Left ventricle myocardium inferior (tissue), 1 donor: ENCODE data around the gene FEV. TPM values are rescaled to one million over a fixed set of nuclear protein-coding genes. Genes with fewer than 3 reads are reported as not detected.
A peak's percentile ranks its signal among the peaks of the same experiment; 100 is the strongest.

Source experiments
- DNase-seq: peaks from one replicate; pipeline ENCODE4 v3.0.0-alpha.2; 2020
- H3K27ac ChIP-seq: fragments of 200-600 bp; replicated peaks from 2 replicates; pipeline ENCODE4 v1.8.0; 2021
- H3K27me3 ChIP-seq: fragments of 200-600 bp; 2 replicates; pipeline ENCODE4 v1.8.0; 2021; ENCODE audit warnings: low read depth
- H3K36me3 ChIP-seq: fragments of 200-600 bp; 2 replicates; pipeline ENCODE4 v1.8.0; 2021
- H3K4me1 ChIP-seq: fragments of 200-600 bp; 2 replicates; pipeline ENCODE4 v1.8.0; 2021
- H3K4me3 ChIP-seq: fragments of 200-600 bp; 2 replicates; pipeline ENCODE4 v1.8.0; 2021; ENCODE audit warnings: mild to moderate bottlenecking, moderate library complexity
- H3K9me3 ChIP-seq: fragments of 200-600 bp; replicated peaks from 2 replicates; pipeline ENCODE4 v1.8.0; 2021
- intact Hi-C: fragments of 100-400 bp; cut with micrococcal nuclease; formaldehyde crosslinking; loops from one replicate; pipeline ENCODE4 v1.11.0; 2022
- total RNA-seq: library from RNA; stranded (reverse); fragmentation: NEBNext Ultra II Directional; extraction: Animal tissue kit (Norgen Biotek cat#: 25700); gene quantifications from one replicate; pipeline ENCODE4 v1.2.1, GENCODE V29; 2021
- TF ChIP-seq, protein P1 (sequence below): fragments of 200-600 bp; IDR thresholded peaks from 2 replicates; pipeline ENCODE4 v1.8.0; 2021; ENCODE audit warnings: antibody characterized with exemption, mild to moderate bottlenecking, borderline replicate concordance
- donor health status: DM: no; HTN: yes; CAD: no; lungs with severe emphysema.

The FEV gene
- total RNA-seq, 1 donor from 2014 or later = not detected

DNA sequence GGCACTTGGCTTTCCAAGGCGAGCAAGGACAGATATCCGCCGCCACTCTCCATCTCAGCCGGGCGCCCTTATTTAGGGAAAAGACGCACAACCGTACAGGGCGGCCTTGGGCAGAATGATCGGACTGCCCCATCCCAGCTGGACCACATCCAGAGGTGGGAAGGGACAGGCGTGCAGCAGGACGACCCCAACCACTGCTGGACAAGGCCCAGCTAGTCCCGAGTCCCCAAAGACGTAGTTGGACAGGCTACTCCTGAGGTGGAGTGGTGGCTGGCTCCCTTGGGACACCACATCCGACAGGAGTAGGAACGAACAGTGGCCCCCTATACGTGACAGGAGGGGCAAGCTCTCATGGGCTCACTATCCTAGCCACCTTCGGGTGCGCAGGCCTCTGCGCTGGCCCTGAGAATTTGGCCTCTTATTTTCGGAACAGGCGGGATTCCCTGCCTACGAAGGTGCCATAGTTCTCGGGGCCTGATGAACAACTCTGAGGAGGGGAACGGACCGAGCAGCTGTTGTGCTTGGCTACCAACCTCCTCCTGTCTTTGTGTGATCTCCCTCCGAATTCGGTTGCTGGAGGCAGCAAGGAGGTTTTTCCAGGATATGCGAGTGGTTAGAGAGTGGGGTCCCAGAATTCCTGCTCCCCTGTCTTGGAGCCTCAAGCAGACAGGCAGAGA lies 2.3 kb downstream of the FEV start:
- peak overlapping the region; percentile 56 for H3K4me3 ChIP-seq

DNA sequence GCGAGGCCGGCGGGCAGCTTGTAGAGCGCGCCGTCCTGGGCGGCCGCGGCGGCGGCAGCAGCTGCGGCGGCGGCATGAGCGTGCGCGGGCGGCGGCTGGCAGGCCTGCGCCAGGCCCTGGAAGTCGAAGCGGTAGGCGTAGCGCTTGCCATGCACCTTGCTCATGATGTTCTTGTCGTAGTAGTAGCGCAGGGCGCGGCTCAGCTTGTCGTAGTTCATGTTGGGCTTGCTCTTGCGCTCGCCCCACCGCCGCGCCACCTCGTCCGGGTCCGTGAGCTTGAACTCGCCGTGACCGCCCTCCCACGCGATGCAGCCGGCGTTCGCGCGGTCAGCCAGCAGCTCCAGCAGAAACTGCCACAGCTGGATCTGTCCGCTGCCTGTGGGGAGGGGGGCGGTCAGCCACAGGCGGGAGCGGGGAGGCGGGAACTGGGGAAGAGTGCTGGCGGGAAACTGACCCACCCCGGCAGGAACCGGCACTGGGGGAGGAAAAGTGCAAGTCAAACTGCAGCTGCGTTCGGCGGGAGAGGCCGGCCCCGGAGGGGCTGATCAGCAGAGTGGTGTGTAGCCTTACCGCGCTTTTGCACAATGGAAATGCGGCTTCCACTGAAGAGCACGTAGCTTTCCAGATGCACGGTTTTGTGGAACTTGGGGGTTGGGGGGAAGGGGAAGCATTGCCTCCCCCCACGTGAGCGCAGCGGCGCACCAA lies 3.0 kb downstream of the FEV start:
- Histone ChIP-seq H3K36me3 (no peaks in the 10 kb centered on the region), H3K4me3 (peak overlapping the region; percentile 56), H3K4me1 (peaks cover 59% of the 10 kb centered on the region), H3K27me3 (peaks cover 100% of the 10 kb centered on the region), H3K9me3 (no peaks in the 10 kb centered on the region), H3K27ac (no peak overlapping the region)
- no peak for DNase-seq
- TF ChIP-seq, protein P1, sequence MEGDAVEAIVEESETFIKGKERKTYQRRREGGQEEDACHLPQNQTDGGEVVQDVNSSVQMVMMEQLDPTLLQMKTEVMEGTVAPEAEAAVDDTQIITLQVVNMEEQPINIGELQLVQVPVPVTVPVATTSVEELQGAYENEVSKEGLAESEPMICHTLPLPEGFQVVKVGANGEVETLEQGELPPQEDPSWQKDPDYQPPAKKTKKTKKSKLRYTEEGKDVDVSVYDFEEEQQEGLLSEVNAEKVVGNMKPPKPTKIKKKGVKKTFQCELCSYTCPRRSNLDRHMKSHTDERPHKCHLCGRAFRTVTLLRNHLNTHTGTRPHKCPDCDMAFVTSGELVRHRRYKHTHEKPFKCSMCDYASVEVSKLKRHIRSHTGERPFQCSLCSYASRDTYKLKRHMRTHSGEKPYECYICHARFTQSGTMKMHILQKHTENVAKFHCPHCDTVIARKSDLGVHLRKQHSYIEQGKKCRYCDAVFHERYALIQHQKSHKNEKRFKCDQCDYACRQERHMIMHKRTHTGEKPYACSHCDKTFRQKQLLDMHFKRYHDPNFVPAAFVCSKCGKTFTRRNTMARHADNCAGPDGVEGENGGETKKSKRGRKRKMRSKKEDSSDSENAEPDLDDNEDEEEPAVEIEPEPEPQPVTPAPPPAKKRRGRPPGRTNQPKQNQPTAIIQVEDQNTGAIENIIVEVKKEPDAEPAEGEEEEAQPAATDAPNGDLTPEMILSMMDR = no peak
- intact Hi-C loops = no loop called here

More for the DNA sequence above, 2.3 kb downstream of the FEV start:
- Histone ChIP-seq H3K4me1 (peaks cover 59% of the 10 kb centered on the region), H3K27me3 (peaks cover 100% of the 10 kb centered on the region), H3K27ac (no peak overlapping the region), H3K9me3 (no peaks in the 10 kb centered on the region), H3K36me3 (no peaks in the 10 kb centered on the region)
- TF ChIP-seq, protein P1 = no peak
- intact Hi-C loops = no loop called here
- DNase-seq = no peak

DNA sequence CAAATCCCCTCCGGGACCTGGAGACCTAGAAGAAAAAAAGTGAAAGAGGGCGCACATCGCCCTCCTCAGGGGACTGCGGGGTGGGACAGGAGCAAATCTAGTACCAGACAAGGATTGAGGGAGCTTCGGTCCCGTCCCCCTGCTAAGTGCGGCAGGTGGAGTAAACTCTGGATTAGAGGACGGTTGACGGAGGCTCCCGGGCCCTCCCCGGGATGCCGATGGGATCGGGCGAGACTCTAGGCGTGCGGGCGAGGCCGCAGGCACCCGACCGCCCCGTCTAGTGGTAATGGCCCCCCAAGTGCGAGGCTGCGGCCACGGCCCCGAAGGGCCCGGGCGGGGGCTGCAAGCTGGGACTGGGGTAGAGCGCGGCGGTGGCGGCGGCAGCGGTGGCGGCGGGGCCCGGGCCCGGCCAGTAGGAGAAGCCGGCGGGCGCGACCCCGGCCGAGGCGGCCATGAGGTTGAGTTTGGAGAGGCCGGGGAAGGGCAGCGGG lies 3.5 kb downstream of the FEV start:
- Histone ChIP-seq H3K27me3 (peaks cover 100% of the 10 kb centered on the region), H3K36me3 (no peaks in the 10 kb centered on the region), H3K27ac (no peak overlapping the region), H3K4me3 (peak overlapping the region; percentile 56), H3K9me3 (no peaks in the 10 kb centered on the region), H3K4me1 (peaks cover 59% of the 10 kb centered on the region)
- intact Hi-C loops = no loop called here
- TF ChIP-seq, protein P1 = no peak
- DNase-seq = no peak

DNA sequence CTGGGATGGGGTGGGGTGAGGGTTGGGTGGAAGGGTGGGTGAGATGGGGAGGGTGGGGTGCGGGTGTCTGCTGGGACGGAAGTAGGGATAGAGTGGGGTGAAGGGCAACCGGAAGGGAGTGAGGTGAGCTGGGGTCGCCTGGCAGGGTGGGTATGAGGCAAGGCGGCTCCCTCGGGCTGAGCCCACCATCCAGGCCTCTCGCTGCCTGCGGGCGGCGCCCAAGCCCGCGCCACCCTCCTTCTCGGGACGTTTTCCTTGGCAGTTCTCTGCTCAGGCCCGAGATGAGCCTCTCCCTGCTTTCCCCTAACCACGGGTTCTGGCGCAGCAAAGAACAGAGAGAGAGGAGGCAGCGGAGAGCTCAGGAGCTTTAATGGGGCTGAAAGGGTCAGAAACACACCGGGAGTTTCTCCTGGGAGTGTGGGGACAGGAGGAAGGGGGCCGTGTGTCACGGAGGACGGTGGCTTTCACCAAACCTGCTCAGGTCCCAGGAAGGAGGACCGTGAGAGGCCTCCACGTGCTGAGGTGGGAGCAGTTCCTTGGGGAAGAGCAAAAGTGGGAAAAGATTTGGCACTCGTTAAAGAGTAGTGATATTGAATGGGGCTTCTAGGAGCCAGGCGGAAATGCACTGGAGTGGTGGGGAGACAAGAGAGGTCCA lies 4.1 kb downstream of the FEV start:
- intact Hi-C loops = no loop called here
- peak overlapping the region; percentile 56 for H3K4me3 ChIP-seq
- peaks cover 58% of the 10 kb centered on the region for H3K4me1 ChIP-seq
- no peaks in the 10 kb centered on the region for H3K36me3 ChIP-seq
- no peaks in the 10 kb centered on the region for H3K9me3 ChIP-seq
- no peak overlapping the region for H3K27ac ChIP-seq
- peaks cover 100% of the 10 kb centered on the region for H3K27me3 ChIP-seq
- TF ChIP-seq, protein P1 = no peak
- DNase-seq = no peak

DNA sequence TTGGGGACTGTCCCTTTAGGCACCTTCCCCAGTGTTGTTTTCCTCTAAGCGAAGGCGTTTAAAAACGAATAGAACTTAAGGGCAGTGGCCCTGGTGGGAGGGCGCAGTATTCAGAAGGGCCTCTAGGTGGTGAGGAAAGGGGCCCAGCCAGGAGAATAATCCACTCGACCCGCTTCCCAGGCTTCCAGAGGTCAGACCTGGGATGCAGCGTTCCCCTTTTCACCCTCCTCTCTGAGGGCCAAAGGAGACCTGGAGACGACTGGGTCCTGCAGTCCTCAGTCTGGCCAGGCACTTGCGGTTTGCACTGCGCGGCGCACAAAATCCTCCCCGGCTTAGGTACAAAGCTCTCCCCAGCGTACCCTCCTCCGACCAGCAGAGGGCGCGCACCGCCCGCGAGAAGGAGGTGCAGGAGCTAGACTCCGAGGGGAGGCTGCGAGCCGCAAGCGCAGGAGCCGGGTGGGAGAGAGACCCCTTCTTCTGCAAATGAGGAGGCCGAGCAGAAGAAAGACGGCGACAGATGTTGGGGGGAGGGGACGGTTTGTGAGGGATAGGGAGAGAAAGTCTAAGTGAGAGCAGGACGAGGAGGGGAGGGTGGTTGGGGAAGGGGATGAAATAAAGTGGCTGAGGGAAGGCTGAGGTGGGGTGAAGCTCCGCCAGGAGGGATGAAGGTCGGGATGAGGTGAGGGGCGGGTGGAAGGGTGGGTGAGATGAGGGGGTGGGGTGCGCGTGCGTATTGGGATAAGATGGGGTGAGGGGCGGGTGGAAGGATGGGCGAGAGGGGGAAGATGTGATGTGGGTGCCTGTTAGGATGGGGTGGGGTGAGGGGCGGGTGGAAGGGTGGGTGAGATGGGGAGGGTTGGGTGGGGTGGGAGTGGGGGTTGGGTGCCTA lies 4.9 kb downstream of the FEV start:
- H3K9me3 ChIP-seq = no peaks in the 10 kb centered on the region
- peak; percentile 81 for DNase-seq
- TF ChIP-seq, protein P1 = peak; percentile 90
- peaks cover 100% of the 10 kb centered on the region for H3K27me3 ChIP-seq
- no peaks in the 10 kb centered on the region for H3K36me3 ChIP-seq
- peaks cover 51% of the 10 kb centered on the region for H3K4me1 ChIP-seq
- intact Hi-C loops = no loop called here
- peak overlapping the region; percentile 17 for H3K4me3 ChIP-seq
- H3K27ac ChIP-seq = no peak overlapping the region
